Loucy (cell line): ENCODE data around the gene CD248.

Experiments used
- EZH2phosphoT487 ChIP-seq: fragments of 200-600 bp; IDR thresholded peaks from 2 replicates; pipeline ENCODE4 v1.6.1; 2018; ENCODE audit warnings: antibody characterized with exemption, mild to moderate bottlenecking, moderate library complexity, borderline replicate concordance
- TF ChIP-seq, protein P1 (sequence below): fragments of 200-600 bp; sonication (generic); conservative IDR thresholded peaks from 2 replicates; pipeline ENCODE4 v1.5.1; 2014; ENCODE audit warnings: mild to moderate bottlenecking, antibody characterized with exemption, low read length

DNA sequence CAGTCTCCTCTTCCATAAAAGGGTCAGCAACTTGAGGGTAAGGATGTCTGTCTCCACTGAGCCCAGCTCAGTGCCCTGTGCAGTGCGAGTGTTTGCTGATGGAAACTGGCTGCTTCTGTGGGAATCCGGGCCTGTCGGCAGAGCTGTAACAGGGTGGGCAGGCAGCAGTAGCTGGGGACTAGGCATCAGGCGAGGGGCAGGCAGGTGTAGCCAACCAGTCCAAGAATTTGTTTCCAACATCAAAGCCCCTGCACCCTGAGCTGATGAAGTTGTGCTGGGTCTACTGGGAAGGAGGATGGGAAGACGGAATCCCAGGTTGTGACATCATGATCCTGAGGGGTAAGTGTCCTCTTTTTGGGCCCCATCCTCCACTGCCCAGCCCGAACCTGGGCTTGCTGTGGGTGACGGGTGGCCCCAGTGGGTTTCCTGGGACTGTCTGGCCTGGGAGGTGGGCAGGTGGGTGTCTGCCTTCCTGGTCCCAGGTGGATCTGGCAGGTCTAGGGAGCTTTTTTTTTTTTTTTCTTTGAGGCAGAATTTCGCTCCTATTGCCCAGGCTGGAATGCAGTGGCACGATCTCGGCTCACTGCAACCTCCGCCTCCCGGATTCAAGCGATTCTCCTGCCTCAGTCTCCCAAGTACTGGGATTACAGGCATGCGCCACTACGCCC lies 43.7 kb upstream of the CD248 start:
- TF ChIP-seq, protein P1, sequence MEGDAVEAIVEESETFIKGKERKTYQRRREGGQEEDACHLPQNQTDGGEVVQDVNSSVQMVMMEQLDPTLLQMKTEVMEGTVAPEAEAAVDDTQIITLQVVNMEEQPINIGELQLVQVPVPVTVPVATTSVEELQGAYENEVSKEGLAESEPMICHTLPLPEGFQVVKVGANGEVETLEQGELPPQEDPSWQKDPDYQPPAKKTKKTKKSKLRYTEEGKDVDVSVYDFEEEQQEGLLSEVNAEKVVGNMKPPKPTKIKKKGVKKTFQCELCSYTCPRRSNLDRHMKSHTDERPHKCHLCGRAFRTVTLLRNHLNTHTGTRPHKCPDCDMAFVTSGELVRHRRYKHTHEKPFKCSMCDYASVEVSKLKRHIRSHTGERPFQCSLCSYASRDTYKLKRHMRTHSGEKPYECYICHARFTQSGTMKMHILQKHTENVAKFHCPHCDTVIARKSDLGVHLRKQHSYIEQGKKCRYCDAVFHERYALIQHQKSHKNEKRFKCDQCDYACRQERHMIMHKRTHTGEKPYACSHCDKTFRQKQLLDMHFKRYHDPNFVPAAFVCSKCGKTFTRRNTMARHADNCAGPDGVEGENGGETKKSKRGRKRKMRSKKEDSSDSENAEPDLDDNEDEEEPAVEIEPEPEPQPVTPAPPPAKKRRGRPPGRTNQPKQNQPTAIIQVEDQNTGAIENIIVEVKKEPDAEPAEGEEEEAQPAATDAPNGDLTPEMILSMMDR: no peak
- no peak for TF ChIP-seq EZH2phosphoT487
